AG09319 (cell line): ENCODE results near the gene UMAD1.
"Not testable (repeated sequence)": the region's sequence is repeated elsewhere in the genome, so short reads cannot be mapped to it uniquely, and the experiment has no call there.

Source experiments
- DNase-seq: peaks from one replicate; pipeline ENCODE4 v3.0.0-alpha.2; 2010; ENCODE audit warnings: low read depth; ENCODE audit errors: extremely low read depth
- CTCF ChIP-seq: IDR thresholded peaks from 2 replicates; pipeline ENCODE4 v1.5.1; 2011; ENCODE audit warnings: low read depth, mild to moderate bottlenecking, inconsistent platforms, low read length, moderate library complexity

UMAD1 gene

GRCh38 chr7:7651479-7651878 is 10.9 kb downstream of the UMAD1 start:
- no peak for DNase-seq
- TF ChIP-seq CTCF = no peak

- no peak for TF ChIP-seq CTCF
- no peak for DNase-seq
These were observed 12.4 kb downstream of the UMAD1 start for GRCh38 chr7:7652798-7653540.

GRCh38 chr7:7653593-7654187 is 13.1 kb downstream of the UMAD1 start:
- peak; percentile 21 for TF ChIP-seq CTCF
- no peak for DNase-seq

GRCh38 chr7:7654964-7655715 is 14.6 kb downstream of the UMAD1 start:
- no peak for DNase-seq
- no peak for TF ChIP-seq CTCF

- DNase-seq = not testable (repeated sequence)
These were observed 15.9 kb downstream of the UMAD1 start for GRCh38 chr7:7656459-7656858.

GRCh38 chr7:7662527-7662926 is 22.0 kb downstream of the UMAD1 start:
- DNase-seq = no peak

GRCh38 chr7:7664291-7664690 is 23.7 kb downstream of the UMAD1 start:
- no peak for TF ChIP-seq CTCF
- no peak for DNase-seq

More at GRCh38 chr7:7662527-7662926, 22.0 kb downstream of the UMAD1 start:
- TF ChIP-seq CTCF = peak; percentile 19
